Measurements from ENCODE around the gene TRIM13. TPM values are rescaled to one million over a fixed set of nuclear protein-coding genes. Genes with fewer than 3 reads are reported as not detected.
"Not testable (repeated sequence)": the region's sequence is repeated elsewhere in the genome, so short reads cannot be mapped to it uniquely, and the experiment has no call there.

Gene TRIM13
- total RNA-seq, 2 experiments from 2014 or later = 10.6 to 12.9 TPM

- no peak for DNase-seq
- intact Hi-C loops (cut with DNase I, micrococcal nuclease) = no loop called here
- POLR2A ChIA-PET = no interaction called here
- no peaks in the 10 kb centered on the region for H3K9me3 Mint-ChIP-seq (ENCODE audit: low read depth)
- no peak overlapping the region for H3K27ac Mint-ChIP-seq
- peaks cover 48% of the 10 kb centered on the region for H3K36me3 Mint-ChIP-seq (ENCODE audit: low read depth)
- CTCF ChIA-PET = interaction anchor here (1.4 kb wide), 1 partner anchor 894 kb away, joined by 5 read pairs; no protein-coding TSS in a partner anchor
- no peak overlapping the region for H3K4me3 Mint-ChIP-seq
- H3K27me3 Mint-ChIP-seq = no peaks in the 10 kb centered on the region
- ATAC-seq = no peak
- peaks cover 33% of the 10 kb centered on the region for H3K4me1 Mint-ChIP-seq
Measured at GRCh38 chr13:50017819-50018218, 21.0 kb downstream of the TRIM13 start.

GRCh38 chr13:50025436-50025835, 28.6 kb downstream of the TRIM13 start:
- POLR2A ChIA-PET = no interaction called here
- H3K36me3 Mint-ChIP-seq (ENCODE audit: low read depth) = peaks cover 27% of the 10 kb centered on the region
- CTCF ChIA-PET = interaction anchor here (0.6 to 0.7 kb wide), 2 partner anchors 9 to 651 kb away, joined by 3 to 5 read pairs; no protein-coding TSS in a partner anchor
- no peaks in the 10 kb centered on the region for H3K27me3 Mint-ChIP-seq
- H3K4me3 Mint-ChIP-seq = no peak overlapping the region
- H3K27ac Mint-ChIP-seq = no peak overlapping the region
- no peaks in the 10 kb centered on the region for H3K9me3 Mint-ChIP-seq (ENCODE audit: low read depth)
- H3K4me1 Mint-ChIP-seq = peaks cover 3% of the 10 kb centered on the region
- ATAC-seq (no peak), DNase-seq (no peak)
- intact Hi-C loops (cut with DNase I, micrococcal nuclease) = no loop called here

- Mint-ChIP-seq H3K27me3 (no peaks in the 10 kb centered on the region), H3K27ac (no peak overlapping the region), H3K4me1 (peaks cover 3% of the 10 kb centered on the region), H3K36me3 (ENCODE audit: low read depth) (peaks cover 24% of the 10 kb centered on the region), H3K4me3 (no peak overlapping the region), H3K9me3 (ENCODE audit: low read depth) (no peaks in the 10 kb centered on the region)
- no peak for DNase-seq
- POLR2A ChIA-PET = interaction anchor here (0.6 kb wide), 1 partner anchor 9 kb away, joined by 3 read pairs; no protein-coding TSS in a partner anchor
- CTCF ChIA-PET = no interaction called here
- intact Hi-C loops (cut with DNase I, micrococcal nuclease) = no loop called here
- ATAC-seq = peak; percentile 23
Measured at GRCh38 chr13:50026788-50027473, 30.1 kb downstream of the TRIM13 start.

DNA sequence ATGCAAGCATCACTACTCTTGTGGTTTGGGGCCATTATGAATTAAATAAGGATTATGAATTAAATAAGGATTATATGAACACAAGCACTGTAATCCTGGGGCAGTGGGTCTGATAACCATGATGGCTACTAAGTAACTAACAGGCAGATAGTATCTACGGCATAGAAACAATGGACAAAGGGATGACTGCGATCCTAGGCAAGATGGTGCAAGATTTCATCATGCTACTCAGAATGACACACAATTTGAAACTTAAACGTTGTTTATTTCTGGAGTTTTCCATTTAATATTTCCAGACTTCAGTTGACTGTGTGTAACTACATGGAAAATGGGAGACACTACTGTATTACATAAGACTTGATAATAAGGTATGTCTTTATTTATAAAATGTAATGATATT, 33.5 kb downstream of the TRIM13 start:
- intact Hi-C loops (cut with DNase I, micrococcal nuclease) = no loop called here
- no peaks in the 10 kb centered on the region for H3K27me3 Mint-ChIP-seq
- no peaks in the 10 kb centered on the region for H3K9me3 Mint-ChIP-seq (ENCODE audit: low read depth)
- H3K4me3 Mint-ChIP-seq = no peak overlapping the region
- ATAC-seq (no peak), DNase-seq (no peak)
- ChIA-PET CTCF (no interaction called here), POLR2A (no interaction called here)
- H3K4me1 Mint-ChIP-seq = peaks cover 3% of the 10 kb centered on the region
- H3K27ac Mint-ChIP-seq = no peak overlapping the region
- H3K36me3 Mint-ChIP-seq (ENCODE audit: low read depth) = peaks cover 11% of the 10 kb centered on the region

DNA sequence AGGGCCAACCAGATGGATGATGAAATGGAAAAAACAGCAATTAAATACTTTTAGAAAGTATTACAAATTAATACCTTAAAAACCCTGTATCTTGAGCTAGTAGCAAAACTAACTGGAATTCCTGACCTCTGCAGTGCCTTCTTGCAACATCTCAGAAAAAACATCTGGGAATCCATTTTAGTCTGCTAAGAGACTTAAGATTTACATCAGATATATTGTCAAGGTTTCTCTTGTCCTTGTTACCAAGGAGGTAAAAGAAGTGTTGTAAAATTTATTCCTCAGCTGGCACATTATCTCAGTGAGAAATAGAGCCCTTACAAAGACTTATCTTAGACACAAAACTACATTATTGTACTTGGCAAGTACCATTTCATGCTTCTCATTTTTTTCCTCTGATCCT, 36.9 kb downstream of the TRIM13 start:
- ChIA-PET POLR2A (no interaction called here), CTCF (interaction anchor here (0.7 to 1.1 kb wide), 3 partner anchors 9 to 868 kb away, joined by 3 read pairs; no protein-coding TSS in a partner anchor)
- DNase-seq = no peak
- no peaks in the 10 kb centered on the region for H3K9me3 Mint-ChIP-seq (ENCODE audit: low read depth)
- H3K27me3 Mint-ChIP-seq = no peaks in the 10 kb centered on the region
- peaks cover 3% of the 10 kb centered on the region for H3K4me1 Mint-ChIP-seq
- H3K27ac Mint-ChIP-seq = no peak overlapping the region
- no peak overlapping the region for H3K4me3 Mint-ChIP-seq
- intact Hi-C loops (cut with DNase I, micrococcal nuclease) = no loop called here
- ATAC-seq = no peak
- H3K36me3 Mint-ChIP-seq (ENCODE audit: low read depth) = no peaks in the 10 kb centered on the region

DNA sequence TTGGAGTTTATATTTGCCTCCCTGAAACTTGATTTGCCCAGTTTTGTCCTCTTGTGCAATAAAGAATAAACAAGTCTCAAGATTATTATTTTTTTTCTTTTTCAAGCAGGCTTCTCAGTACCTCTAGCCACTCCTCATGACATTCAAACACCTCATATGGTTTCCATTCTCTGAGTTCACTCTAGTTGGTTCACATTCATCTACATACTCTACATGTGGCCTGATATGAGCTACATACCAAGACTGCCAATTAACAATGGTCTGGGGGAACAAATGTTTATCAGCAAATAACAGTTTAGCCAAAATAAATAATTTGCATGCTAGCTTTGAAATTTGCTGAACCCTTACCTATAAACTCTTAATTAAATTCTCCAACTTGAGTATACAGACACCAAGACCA, 40.9 kb downstream of the TRIM13 start:
- intact Hi-C loops (cut with DNase I, micrococcal nuclease) = no loop called here
- POLR2A ChIA-PET = no interaction called here
- H3K9me3 Mint-ChIP-seq (ENCODE audit: low read depth) = no peaks in the 10 kb centered on the region
- H3K4me3 Mint-ChIP-seq = no peak overlapping the region
- CTCF ChIA-PET = no interaction called here
- no peaks in the 10 kb centered on the region for H3K4me1 Mint-ChIP-seq
- peaks cover 8% of the 10 kb centered on the region for H3K36me3 Mint-ChIP-seq (ENCODE audit: low read depth)
- no peak for ATAC-seq
- DNase-seq = no peak
- no peaks in the 10 kb centered on the region for H3K27me3 Mint-ChIP-seq
- no peak overlapping the region for H3K27ac Mint-ChIP-seq

DNA sequence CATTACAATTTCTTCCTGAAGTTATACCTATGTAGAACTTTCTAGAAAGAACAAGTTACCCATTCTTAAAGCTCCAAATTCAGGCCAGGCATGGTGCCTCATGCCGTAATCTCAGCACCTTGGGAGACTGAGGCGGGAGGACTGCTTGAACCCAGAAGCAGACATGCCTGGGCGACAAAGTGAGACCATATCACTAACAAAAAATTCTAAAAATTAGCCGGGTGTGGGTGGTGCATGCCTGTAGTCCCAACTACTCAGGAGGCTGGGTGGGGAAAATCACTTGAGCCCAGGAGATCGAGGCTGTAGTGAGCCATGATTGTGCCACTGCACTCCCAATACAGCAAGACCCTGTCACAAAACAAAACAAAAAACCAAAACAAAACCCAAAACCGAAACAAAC, 41.4 kb downstream of the TRIM13 start:
- Mint-ChIP-seq H3K4me1 (no peaks in the 10 kb centered on the region), H3K36me3 (ENCODE audit: low read depth) (peaks cover 12% of the 10 kb centered on the region), H3K27me3 (no peaks in the 10 kb centered on the region), H3K4me3 (no peak overlapping the region), H3K27ac (no peak overlapping the region), H3K9me3 (ENCODE audit: low read depth) (no peaks in the 10 kb centered on the region)
- intact Hi-C loops (cut with DNase I, micrococcal nuclease) = no loop called here
- no peak for DNase-seq
- POLR2A ChIA-PET = interaction anchor here (0.6 kb wide), 1 partner anchor 349 kb away, joined by 3 read pairs; no protein-coding TSS in a partner anchor
- no peak for ATAC-seq
- CTCF ChIA-PET = no interaction called here

GRCh38 chr13:50052478-50052877, 55.6 kb downstream of the TRIM13 start:
- no peak overlapping the region for H3K4me3 Mint-ChIP-seq
- peaks cover 3% of the 10 kb centered on the region for H3K9me3 Mint-ChIP-seq (ENCODE audit: low read depth)
- ATAC-seq (no peak), DNase-seq (no peak)
- CTCF ChIA-PET = interaction anchor here (0.6 to 1.6 kb wide), 2 partner anchors 9 to 55 kb away, joined by 4 to 7 read pairs; partner anchors contain the start of gene TRIM13
- no peak overlapping the region for H3K27ac Mint-ChIP-seq
- POLR2A ChIA-PET = no interaction called here
- intact Hi-C loops (cut with DNase I, micrococcal nuclease) = no loop called here
- H3K36me3 Mint-ChIP-seq (ENCODE audit: low read depth) = peaks cover 38% of the 10 kb centered on the region
- no peaks in the 10 kb centered on the region for H3K27me3 Mint-ChIP-seq
- H3K4me1 Mint-ChIP-seq = peaks cover 10% of the 10 kb centered on the region

- CTCF ChIA-PET = no interaction called here
- peaks cover 3% of the 10 kb centered on the region for H3K9me3 Mint-ChIP-seq (ENCODE audit: low read depth)
- ATAC-seq (no peak), DNase-seq (no peak)
- peaks cover 10% of the 10 kb centered on the region for H3K4me1 Mint-ChIP-seq
- H3K27ac Mint-ChIP-seq = no peak overlapping the region
- H3K27me3 Mint-ChIP-seq = no peaks in the 10 kb centered on the region
- no peak overlapping the region for H3K4me3 Mint-ChIP-seq
- H3K36me3 Mint-ChIP-seq (ENCODE audit: low read depth) = peaks cover 43% of the 10 kb centered on the region
- POLR2A ChIA-PET = no interaction called here
- intact Hi-C loops (cut with DNase I, micrococcal nuclease) = no loop called here
Measured at GRCh38 chr13:50053844-50054243, 57.0 kb downstream of the TRIM13 start.

DNA sequence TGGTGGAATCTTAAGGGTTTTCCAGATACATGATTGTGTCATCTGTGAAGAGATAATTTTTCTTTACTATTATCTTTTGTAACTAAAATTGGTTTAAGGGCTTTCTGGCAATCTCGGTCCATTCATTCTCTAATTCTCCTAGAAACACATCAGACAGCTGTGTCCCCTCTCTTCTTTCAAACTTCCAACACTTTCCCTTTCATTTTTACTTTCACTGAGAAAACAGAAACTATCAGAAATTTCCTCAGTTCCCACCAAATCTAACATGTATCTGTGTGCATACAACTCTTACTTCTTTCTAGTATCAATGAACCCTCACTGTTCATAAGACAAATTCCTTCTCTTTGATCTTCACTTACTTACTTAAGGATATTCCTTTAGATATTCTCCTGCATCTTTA, 58.6 kb downstream of the TRIM13 start:
- CTCF ChIA-PET = no interaction called here
- H3K36me3 Mint-ChIP-seq (ENCODE audit: low read depth) = peaks cover 50% of the 10 kb centered on the region

GRCh38 chr13:50060718-50061117, 63.9 kb downstream of the TRIM13 start:
- H3K36me3 Mint-ChIP-seq (ENCODE audit: low read depth) = peaks cover 27% of the 10 kb centered on the region
- intact Hi-C loops (cut with DNase I, micrococcal nuclease) = no loop called here
- POLR2A ChIA-PET = no interaction called here
- no peak overlapping the region for H3K4me3 Mint-ChIP-seq
- no peaks in the 10 kb centered on the region for H3K9me3 Mint-ChIP-seq (ENCODE audit: low read depth)
- ATAC-seq (no peak), DNase-seq (no peak)
- H3K27me3 Mint-ChIP-seq = no peaks in the 10 kb centered on the region
- CTCF ChIA-PET = interaction anchor here (1.1 kb wide), 1 partner anchor 57 kb away, joined by 3 read pairs; no protein-coding TSS in a partner anchor
- peaks cover 4% of the 10 kb centered on the region for H3K4me1 Mint-ChIP-seq
- H3K27ac Mint-ChIP-seq = no peak overlapping the region

More for the DNA sequence above, 58.6 kb downstream of the TRIM13 start:
- DNase-seq (no peak), ATAC-seq (no peak)
- Mint-ChIP-seq H3K27ac (no peak overlapping the region), H3K27me3 (no peaks in the 10 kb centered on the region), H3K4me1 (peaks cover 10% of the 10 kb centered on the region), H3K4me3 (no peak overlapping the region), H3K9me3 (ENCODE audit: low read depth) (peaks cover 3% of the 10 kb centered on the region)
- POLR2A ChIA-PET = no interaction called here
- intact Hi-C loops (cut with DNase I, micrococcal nuclease) = no loop called here

GRCh38 chr13:50062336-50062735, 65.5 kb downstream of the TRIM13 start:
- H3K9me3 Mint-ChIP-seq (ENCODE audit: low read depth); H3K27me3 Mint-ChIP-seq; DNase-seq; H3K4me3 Mint-ChIP-seq; intact Hi-C loops (cut with DNase I, micrococcal nuclease); H3K4me1 Mint-ChIP-seq; H3K27ac Mint-ChIP-seq; POLR2A ChIA-PET; ATAC-seq: not testable (repeated sequence)
- CTCF ChIA-PET = interaction anchor here (1.5 kb wide), 1 partner anchor 284 kb away, joined by 5 read pairs; no protein-coding TSS in a partner anchor
- H3K36me3 Mint-ChIP-seq (ENCODE audit: low read depth) = peaks cover 29% of the 10 kb centered on the region

Data from activated CD4-positive, alpha-beta T cell treated with anti-CD3 and anti-CD28 coated beads for 36 hours (primary cell).